ENCODE data around the gene LCE3E.

Gene LCE3E, protein sequence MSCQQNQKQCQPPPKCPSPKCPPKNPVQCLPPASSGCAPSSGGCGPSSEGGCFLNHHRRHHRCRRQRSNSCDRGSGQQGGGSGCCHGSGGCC

DNA sequence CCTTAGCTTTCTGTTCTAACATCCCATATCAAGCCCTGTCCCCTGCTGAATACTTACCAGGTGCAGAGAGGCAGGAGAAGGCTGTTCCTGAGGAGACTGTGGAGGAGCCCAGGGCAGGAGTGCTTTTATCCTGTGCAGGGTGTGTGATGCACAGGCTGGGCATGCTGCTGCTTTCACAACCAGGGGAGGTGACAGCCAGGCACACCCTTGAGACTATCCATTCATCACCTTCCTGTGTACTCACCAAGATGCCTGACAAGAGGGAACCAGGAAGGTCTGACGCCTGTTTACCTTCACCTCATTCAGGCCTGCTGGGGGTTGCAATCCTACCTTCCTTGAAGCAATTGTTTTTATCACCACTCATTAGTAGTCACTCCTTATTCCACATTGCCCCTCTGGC is at the start of gene LCE3E:
Gene LCE3E (minus strand): TSS at position 100 of the 400 bp plus-strand sequence. CDS start 572 bp downstream, outside the sequence.
- H3F3A ChIP-seq (ENCODE audit: insufficient read depth), result no peaks in the 10 kb centered on the region
- no peak within 1 kb of the TSS for H3K4me2 ChIP-seq (ENCODE audit: low read depth, low read length, poor library complexity, severe bottlenecking)
- H3K79me2 ChIP-seq (ENCODE audit: insufficient read depth, low read length), result no peaks in the 10 kb centered on the region
- H3K27ac ChIP-seq (ENCODE audit: low read depth, low read length), result no peak within 1 kb of the TSS
- H3K36me3 ChIP-seq (ENCODE audit: low read length), result no peaks in the 10 kb centered on the region
- H2AFZ ChIP-seq (ENCODE audit: low read depth, low read length, severe bottlenecking), result no peak within 1 kb of the TSS
- TF ChIP-seq, protein P1, sequence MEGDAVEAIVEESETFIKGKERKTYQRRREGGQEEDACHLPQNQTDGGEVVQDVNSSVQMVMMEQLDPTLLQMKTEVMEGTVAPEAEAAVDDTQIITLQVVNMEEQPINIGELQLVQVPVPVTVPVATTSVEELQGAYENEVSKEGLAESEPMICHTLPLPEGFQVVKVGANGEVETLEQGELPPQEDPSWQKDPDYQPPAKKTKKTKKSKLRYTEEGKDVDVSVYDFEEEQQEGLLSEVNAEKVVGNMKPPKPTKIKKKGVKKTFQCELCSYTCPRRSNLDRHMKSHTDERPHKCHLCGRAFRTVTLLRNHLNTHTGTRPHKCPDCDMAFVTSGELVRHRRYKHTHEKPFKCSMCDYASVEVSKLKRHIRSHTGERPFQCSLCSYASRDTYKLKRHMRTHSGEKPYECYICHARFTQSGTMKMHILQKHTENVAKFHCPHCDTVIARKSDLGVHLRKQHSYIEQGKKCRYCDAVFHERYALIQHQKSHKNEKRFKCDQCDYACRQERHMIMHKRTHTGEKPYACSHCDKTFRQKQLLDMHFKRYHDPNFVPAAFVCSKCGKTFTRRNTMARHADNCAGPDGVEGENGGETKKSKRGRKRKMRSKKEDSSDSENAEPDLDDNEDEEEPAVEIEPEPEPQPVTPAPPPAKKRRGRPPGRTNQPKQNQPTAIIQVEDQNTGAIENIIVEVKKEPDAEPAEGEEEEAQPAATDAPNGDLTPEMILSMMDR (IDR thresholded peaks at IDR 0.05; ENCODE audit: insufficient read depth, low read length, poor library complexity, severe bottlenecking), result no peak
- no peak for TF ChIP-seq EZH2phosphoT487 (conservative IDR thresholded peaks at IDR 0.05; ENCODE audit: low read length)
- H4K20me1 ChIP-seq (ENCODE audit: low read depth, low read length), result no peaks in the 10 kb centered on the region
- 0 out of 2 replicates have a peak, but pooled peaks cover 3% of the 10 kb centered on the region for H3K9me2 ChIP-seq (replicated peaks; ENCODE audit: insufficient read depth, low read length)
- H3K9ac ChIP-seq (ENCODE audit: low read length), result no peak within 1 kb of the TSS
- H3K27me3 ChIP-seq (ENCODE audit: low read length), result no peaks in the 10 kb centered on the region; the same call in 1 of the 2 replicates
- H3K9me3 ChIP-seq (ENCODE audit: insufficient read depth, low read length), result no peaks in the 10 kb centered on the region
- no peak within 1 kb of the TSS for H3K4me3 ChIP-seq (ENCODE audit: insufficient read depth, low read length, poor library complexity, severe bottlenecking)

DNA sequence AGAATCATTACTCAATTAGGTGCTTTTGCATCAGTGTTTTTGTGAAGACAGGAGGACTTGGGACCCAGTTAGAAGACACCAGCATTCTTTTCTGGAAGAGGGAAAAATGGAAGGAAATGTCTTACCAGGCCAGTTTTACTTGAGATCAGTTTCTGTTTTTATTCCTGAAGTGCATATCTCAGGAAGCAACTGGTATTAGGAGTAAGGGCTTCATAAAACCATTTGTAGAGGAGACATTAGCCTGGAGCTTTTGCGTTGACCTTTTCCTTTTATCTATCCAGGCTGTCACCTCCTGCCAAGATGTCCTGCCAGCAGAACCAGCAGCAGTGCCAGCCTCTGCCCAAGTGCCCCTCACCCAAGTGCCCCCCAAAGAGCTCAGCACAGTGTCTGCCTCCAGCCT is 46.9 kb upstream of the LCE3E start, which contains the start of gene LCE3B:
Gene LCE3B (plus strand): TSS at position 301 of the 400 bp plus-strand sequence. CDS start 0 bp downstream, at position 301.
- no peak within 1 kb of the TSS for H3K9ac ChIP-seq (ENCODE audit: low read length)
- H3K4me2 ChIP-seq (ENCODE audit: low read depth, low read length, poor library complexity, severe bottlenecking), result no peak within 1 kb of the TSS
- H2AFZ ChIP-seq (ENCODE audit: low read depth, low read length, severe bottlenecking), result no peak within 1 kb of the TSS
- no peaks in the 10 kb centered on the region for H3F3A ChIP-seq (ENCODE audit: insufficient read depth)
- no peaks in the 10 kb centered on the region for H3K36me3 ChIP-seq (ENCODE audit: low read length)
- H3K4me3 ChIP-seq (ENCODE audit: insufficient read depth, low read length, poor library complexity, severe bottlenecking), result no peak within 1 kb of the TSS
- no peaks in the 10 kb centered on the region for H3K79me2 ChIP-seq (ENCODE audit: insufficient read depth, low read length)
- no peaks in the 10 kb centered on the region for H3K9me2 ChIP-seq (replicated peaks; ENCODE audit: insufficient read depth, low read length)
- TF ChIP-seq, protein P1 (IDR thresholded peaks at IDR 0.05; ENCODE audit: insufficient read depth, low read length, poor library complexity, severe bottlenecking), result no peak
- TF ChIP-seq EZH2phosphoT487 (conservative IDR thresholded peaks at IDR 0.05; ENCODE audit: low read length), result no peak
- no peaks in the 10 kb centered on the region for H4K20me1 ChIP-seq (ENCODE audit: low read depth, low read length)
- H3K9me3 ChIP-seq (ENCODE audit: insufficient read depth, low read length), result peaks cover 6% of the 10 kb centered on the region; the same call in 1 of the 2 replicates
- no peaks in the 10 kb centered on the region for H3K27me3 ChIP-seq (ENCODE audit: low read length)
- H3K27ac ChIP-seq (ENCODE audit: low read depth, low read length), result no peak within 1 kb of the TSS

DNA sequence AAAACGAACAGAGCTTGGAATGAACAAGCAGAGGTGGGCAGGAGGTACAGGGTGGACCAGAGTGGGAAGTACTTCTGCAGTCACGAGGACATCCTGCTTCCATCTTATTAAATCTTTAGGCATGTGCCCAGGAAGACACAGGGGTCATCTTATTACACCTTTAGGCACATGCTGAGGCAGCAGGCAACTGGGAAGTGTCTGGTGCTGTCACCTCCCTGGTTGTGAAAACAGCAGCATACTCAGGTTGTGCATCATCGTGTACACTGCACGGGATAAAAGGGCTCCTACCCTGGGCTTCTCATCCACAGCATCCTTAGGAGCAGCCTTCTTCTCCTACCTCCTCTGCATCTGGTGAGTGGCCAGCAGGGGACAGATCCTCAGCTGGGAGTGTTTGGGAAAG is 33.4 kb upstream of the LCE3E start, which contains the start of gene LCE3C:
Gene LCE3C (plus strand): TSS at position 301 of the 400 bp plus-strand sequence. CDS start 498 bp downstream, outside the sequence.
- H3K4me3 ChIP-seq (ENCODE audit: insufficient read depth, low read length, poor library complexity, severe bottlenecking), result no peak within 1 kb of the TSS
- H3K79me2 ChIP-seq (ENCODE audit: insufficient read depth, low read length), result no peaks in the 10 kb centered on the region
- no peaks in the 10 kb centered on the region for H3K9me3 ChIP-seq (ENCODE audit: insufficient read depth, low read length)
- no peaks in the 10 kb centered on the region for H3K27me3 ChIP-seq (ENCODE audit: low read length)
- TF ChIP-seq EZH2phosphoT487 (conservative IDR thresholded peaks at IDR 0.05; ENCODE audit: low read length), result no peak
- TF ChIP-seq, protein P1 (IDR thresholded peaks at IDR 0.05; ENCODE audit: insufficient read depth, low read length, poor library complexity, severe bottlenecking), result no peak
- H3K9me2 ChIP-seq (replicated peaks; ENCODE audit: insufficient read depth, low read length), result no peaks in the 10 kb centered on the region
- H3K9ac ChIP-seq (ENCODE audit: low read length), result no peak within 1 kb of the TSS
- H4K20me1 ChIP-seq (ENCODE audit: low read depth, low read length), result no peaks in the 10 kb centered on the region
- H3F3A ChIP-seq (ENCODE audit: insufficient read depth), result no peaks in the 10 kb centered on the region
- no peak within 1 kb of the TSS for H3K4me2 ChIP-seq (ENCODE audit: low read depth, low read length, poor library complexity, severe bottlenecking)
- H3K27ac ChIP-seq (ENCODE audit: low read depth, low read length), result no peak within 1 kb of the TSS
- H2AFZ ChIP-seq (ENCODE audit: low read depth, low read length, severe bottlenecking), result no peak within 1 kb of the TSS
- H3K36me3 ChIP-seq (ENCODE audit: low read length), result no peaks in the 10 kb centered on the region
